T-helper 1 cell treated with Interleukin-12 subunit alpha and Interleukin-12 subunit beta and Interleukin-4 antibody, amounts not matched to agents 30 μg/mL and 1 μg/mL, for 36 hours (primary cell): Measurements from ENCODE around the gene SLC35G3.
"Not testable (repeated sequence)": the region's sequence is repeated elsewhere in the genome, so short reads cannot be mapped to it uniquely, and the experiment has no call there.

Source experiments
- H3K27ac Mint-ChIP-seq: one replicate; pipeline ENCODE4 v1.8.0; 2021; ENCODE audit warnings: mild to moderate bottlenecking, mixed read lengths
- H3K27me3 Mint-ChIP-seq: one replicate; pipeline ENCODE4 v1.8.0; 2021; ENCODE audit warnings: low read depth, mixed read lengths
- H3K36me3 Mint-ChIP-seq: one replicate; pipeline ENCODE4 v1.8.0; 2021; ENCODE audit warnings: low read depth, mixed read lengths
- H3K4me1 Mint-ChIP-seq: one replicate; pipeline ENCODE4 v1.8.0; 2021; ENCODE audit warnings: low read depth, mixed read lengths
- H3K4me3 Mint-ChIP-seq: one replicate; pipeline ENCODE4 v1.8.0; 2021; ENCODE audit warnings: mild to moderate bottlenecking, moderate library complexity, mixed read lengths
- H3K9me3 Mint-ChIP-seq: one replicate; pipeline ENCODE4 v1.8.0; 2021; ENCODE audit warnings: mixed read lengths

SLC35G3 gene

DNA sequence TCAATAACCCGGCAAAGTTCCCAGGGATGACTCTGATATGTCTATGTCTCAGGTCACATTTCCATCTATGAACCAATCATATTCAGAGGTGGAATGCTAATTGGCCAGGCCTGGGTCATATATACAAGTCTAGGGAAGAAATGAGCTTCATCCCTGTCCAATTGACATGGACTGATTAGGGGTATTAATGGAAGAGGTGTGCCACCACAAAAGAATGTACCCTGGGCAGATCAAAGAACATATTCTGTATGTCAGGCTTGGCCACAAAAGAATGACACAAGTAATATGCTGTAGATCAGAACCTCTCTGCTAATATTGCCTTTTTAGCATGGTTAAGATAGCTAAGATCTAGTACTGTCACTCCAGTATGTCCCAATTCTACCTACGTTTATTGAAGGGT is 6.7 kb downstream of the SLC35G3 start:
- Mint-ChIP-seq H3K9me3 (peaks cover 3% of the 10 kb centered on the region), H3K4me1 (peaks cover 39% of the 10 kb centered on the region), H3K36me3 (no peaks in the 10 kb centered on the region), H3K27me3 (no peaks in the 10 kb centered on the region), H3K4me3 (no peak overlapping the region), H3K27ac (no peak overlapping the region)

DNA sequence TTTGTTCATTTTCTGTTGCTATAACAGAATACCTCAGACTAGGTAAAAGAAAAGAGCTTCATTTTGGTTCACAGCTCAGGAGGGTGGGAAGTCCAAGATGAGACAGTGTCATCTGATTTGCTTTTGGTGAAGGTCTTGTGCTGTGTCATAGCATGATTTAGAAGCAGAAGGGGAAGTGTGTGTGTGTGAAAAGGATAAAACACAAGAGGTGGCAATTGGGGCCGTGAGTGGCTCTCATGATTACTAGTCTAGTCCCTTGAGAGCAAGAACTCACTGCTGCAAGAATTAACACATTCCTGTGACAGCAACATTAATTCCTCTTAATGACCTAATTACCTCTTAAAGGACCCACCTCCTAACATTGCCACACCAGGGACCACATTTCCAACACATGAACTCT is 8.3 kb downstream of the SLC35G3 start:
- H3K4me1 Mint-ChIP-seq = peaks cover 39% of the 10 kb centered on the region
- H3K4me3 Mint-ChIP-seq = no peak overlapping the region
- no peaks in the 10 kb centered on the region for H3K27me3 Mint-ChIP-seq
- H3K36me3 Mint-ChIP-seq = no peaks in the 10 kb centered on the region
- peaks cover 3% of the 10 kb centered on the region for H3K9me3 Mint-ChIP-seq
- no peak overlapping the region for H3K27ac Mint-ChIP-seq

DNA sequence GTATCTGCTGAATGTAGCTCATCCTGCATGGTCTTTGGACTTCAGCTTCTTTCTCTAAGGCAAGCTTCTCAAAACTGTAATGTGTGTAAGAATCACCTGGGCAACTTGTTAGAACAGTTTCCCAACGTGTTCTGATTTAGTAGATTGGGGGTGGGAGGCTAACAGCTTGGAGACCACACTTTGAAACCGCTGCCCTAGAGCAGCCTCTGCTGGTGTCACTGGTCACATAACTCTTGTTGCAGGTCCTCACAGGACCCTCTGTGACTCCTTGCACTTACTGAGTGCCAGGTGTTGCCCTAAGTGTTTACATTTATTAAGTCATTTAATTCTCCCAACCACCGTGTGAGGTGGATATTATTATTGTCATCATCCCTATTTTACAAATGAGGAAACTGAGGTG is 9.9 kb downstream of the SLC35G3 start:
- H3K9me3 Mint-ChIP-seq = no peaks in the 10 kb centered on the region
- no peaks in the 10 kb centered on the region for H3K36me3 Mint-ChIP-seq
- H3K4me3 Mint-ChIP-seq = no peak overlapping the region
- H3K4me1 Mint-ChIP-seq = peaks cover 41% of the 10 kb centered on the region
- no peak overlapping the region for H3K27ac Mint-ChIP-seq
- H3K27me3 Mint-ChIP-seq = no peaks in the 10 kb centered on the region

DNA sequence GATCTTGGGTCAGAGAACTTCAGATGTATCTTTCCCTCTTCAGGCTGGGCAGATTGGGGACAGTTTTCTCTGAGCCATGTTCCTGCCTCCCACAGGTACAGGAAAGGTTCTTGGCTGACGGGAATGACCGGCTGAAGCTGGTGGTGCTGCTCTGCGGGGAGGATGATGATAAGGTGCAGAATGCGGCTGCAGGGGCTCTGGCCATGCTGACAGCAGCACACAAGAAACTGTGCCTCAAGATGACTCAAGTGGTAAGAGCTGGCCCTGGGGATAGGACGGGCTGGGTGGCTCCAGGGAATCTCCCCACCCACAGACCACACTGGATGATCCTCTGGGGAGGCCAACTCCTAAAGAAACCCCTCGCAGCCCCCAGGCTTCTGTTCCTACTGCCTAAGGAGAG is 10.9 kb downstream of the SLC35G3 start:
- H3K27me3 Mint-ChIP-seq = no peaks in the 10 kb centered on the region
- peaks cover 39% of the 10 kb centered on the region for H3K4me1 Mint-ChIP-seq
- no peak overlapping the region for H3K27ac Mint-ChIP-seq
- H3K4me3 Mint-ChIP-seq = no peak overlapping the region
- no peaks in the 10 kb centered on the region for H3K9me3 Mint-ChIP-seq
- H3K36me3 Mint-ChIP-seq = no peaks in the 10 kb centered on the region

DNA sequence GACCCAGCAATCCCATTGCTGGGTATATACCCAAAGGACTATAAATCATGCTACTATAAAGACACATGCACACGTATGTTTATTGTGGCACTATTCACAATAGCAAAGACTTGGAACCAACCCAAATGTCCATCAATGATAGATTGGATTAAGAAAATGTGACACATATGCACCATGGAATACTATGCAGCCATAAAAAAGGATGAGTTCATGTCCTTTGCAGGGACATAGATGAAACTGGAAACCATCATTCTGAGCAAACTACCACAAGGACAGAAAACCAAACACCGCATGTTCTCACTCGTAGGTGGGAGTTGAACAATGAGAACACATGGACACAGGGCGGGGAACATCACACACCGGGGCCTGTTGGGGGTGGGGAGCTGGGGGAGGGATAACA is 14.8 kb downstream of the SLC35G3 start:
- H3K4me3 Mint-ChIP-seq, H3K27ac Mint-ChIP-seq, H3K36me3 Mint-ChIP-seq, H3K27me3 Mint-ChIP-seq, H3K9me3 Mint-ChIP-seq: not testable (repeated sequence)
- peaks cover 49% of the 10 kb centered on the region for H3K4me1 Mint-ChIP-seq

DNA sequence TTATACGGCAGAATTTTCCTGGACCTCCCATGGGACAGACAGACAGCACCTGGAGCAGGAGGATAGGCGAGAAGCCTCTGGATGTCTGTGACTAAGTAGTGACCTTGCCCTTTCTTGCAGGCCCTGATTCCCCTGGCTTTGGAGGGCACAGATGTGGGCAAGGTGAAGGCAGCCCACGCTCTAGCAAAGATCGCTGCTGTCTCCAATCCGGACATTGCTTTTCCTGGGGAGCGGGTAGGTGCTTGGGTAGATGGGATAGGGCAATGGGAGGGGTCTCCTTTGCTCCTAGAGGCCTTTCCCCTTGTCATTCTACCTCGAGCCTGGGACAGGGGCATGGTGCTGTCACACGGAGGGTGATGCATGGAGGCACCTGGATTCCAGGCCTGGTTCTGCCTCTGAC is 17.3 kb downstream of the SLC35G3 start:
- Mint-ChIP-seq H3K9me3 (peaks cover 3% of the 10 kb centered on the region), H3K4me1 (peaks cover 43% of the 10 kb centered on the region), H3K27ac (no peak overlapping the region), H3K4me3 (no peak overlapping the region), H3K27me3 (no peaks in the 10 kb centered on the region), H3K36me3 (no peaks in the 10 kb centered on the region)

DNA sequence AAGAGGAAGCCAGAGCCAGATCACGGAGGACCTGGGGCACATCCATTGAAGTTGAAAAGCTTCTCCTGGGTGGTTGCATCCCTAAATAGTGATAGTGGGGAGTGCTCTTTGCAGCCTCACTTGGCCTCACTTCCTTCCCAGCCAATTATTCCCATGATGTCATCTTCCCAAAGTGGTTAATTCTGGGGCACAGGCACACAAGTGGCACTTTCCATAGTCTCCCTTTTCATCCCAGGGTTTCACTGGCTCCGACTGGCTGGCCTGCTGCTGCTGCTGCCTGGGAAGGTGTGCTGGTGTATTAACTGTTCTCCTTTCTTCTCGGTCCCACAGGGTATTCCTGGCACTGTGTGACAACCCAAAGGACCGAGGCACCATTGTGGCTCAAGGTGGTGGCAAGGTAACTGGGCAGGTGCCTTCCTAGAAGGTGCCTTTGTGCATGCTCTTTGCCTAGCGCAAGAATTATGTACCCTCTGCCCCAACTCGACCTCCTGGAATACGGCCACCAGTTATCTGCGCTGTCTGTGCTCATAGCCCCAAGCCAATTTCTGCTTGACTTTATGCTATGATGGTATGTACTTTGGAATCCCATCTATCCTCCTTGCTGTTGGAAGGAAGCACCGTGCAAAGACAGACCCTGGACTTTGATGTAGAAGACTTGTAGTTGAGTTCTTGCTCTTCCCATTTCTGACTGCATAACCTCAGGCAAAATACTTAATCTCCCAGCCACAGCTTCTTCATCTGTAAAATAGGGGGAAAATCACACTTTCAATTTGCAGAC is 18.4 kb downstream of the SLC35G3 start:
- H3K9me3 Mint-ChIP-seq = peaks cover 3% of the 10 kb centered on the region
- H3K36me3 Mint-ChIP-seq = no peaks in the 10 kb centered on the region
- H3K27ac Mint-ChIP-seq = no peak overlapping the region
- H3K4me3 Mint-ChIP-seq = no peak overlapping the region
- H3K27me3 Mint-ChIP-seq = no peaks in the 10 kb centered on the region
- H3K4me1 Mint-ChIP-seq = peaks cover 47% of the 10 kb centered on the region

DNA sequence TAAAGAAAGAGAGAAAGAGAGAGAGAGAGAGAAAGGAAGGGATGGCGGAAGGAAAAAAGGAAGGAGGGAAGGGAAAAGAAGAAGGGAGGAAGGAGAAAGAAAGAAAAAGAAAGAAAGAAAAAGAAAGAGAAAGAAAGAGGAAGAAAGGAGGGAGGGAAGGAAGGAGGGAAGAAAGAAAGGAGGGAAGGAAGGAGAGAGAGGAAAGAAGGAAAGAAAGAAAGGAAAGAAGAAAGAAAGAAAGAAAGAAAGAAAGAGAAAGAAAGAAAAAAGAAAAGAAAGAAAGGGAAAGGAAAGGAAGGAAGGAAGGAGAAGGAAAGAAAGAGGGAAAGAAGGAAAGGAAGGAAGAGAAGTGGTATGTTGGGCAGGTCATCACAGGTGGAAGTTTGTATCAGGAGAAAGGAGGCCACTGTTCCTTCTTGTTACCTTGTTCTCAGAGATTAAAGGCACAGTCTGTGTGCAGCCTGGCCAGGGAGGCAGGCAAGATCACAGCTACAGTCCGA is 19.3 kb downstream of the SLC35G3 start:
- no peak overlapping the region for H3K4me3 Mint-ChIP-seq
- no peaks in the 10 kb centered on the region for H3K36me3 Mint-ChIP-seq
- no peaks in the 10 kb centered on the region for H3K27me3 Mint-ChIP-seq
- H3K4me1 Mint-ChIP-seq = peaks cover 44% of the 10 kb centered on the region
- peak overlapping the region; percentile 60 for H3K27ac Mint-ChIP-seq
- peaks cover 3% of the 10 kb centered on the region for H3K9me3 Mint-ChIP-seq

DNA sequence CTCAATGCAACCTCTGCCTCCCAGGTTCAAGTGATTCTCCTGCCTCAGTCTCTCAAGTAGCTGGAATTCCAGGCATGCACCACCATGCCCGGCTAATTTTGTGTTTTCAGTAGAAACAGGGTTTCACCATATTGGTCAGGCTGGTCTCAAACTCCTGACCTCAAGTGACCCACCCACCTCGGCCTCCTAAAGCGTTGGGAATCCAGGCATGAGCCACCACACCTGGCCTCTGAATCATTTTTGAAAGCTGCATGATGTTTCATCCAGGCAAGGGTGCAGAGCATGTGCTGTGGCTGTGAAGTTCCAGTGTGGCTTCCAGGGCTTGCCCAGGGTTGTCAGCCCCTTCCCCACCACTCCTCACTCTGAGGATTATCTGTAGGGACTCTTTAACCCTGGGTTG is 21.9 kb downstream of the SLC35G3 start:
- H3K36me3 Mint-ChIP-seq, H3K4me3 Mint-ChIP-seq, H3K9me3 Mint-ChIP-seq, H3K27me3 Mint-ChIP-seq, H3K27ac Mint-ChIP-seq: not testable (repeated sequence)
- H3K4me1 Mint-ChIP-seq = peaks cover 32% of the 10 kb centered on the region

DNA sequence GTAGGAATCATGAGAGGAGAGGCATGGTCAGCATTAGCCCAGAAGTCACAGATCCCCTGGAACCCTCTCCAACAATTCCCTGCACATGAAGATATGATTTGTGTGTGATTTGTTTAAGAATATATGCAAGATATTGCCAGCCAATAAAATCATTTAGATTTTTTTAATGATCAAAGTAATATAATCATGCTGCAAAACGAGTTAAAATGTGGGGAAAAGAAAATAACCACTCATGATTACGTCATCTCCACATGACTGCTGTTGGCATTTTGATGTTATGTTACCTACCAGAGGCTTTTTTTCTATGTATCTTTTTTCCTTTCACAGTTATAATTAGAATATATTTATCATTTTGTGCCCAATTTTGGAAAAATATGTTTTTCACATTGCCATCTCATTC is 22.4 kb downstream of the SLC35G3 start:
- Mint-ChIP-seq H3K27ac (peak overlapping the region; percentile 57), H3K36me3 (no peaks in the 10 kb centered on the region)

DNA sequence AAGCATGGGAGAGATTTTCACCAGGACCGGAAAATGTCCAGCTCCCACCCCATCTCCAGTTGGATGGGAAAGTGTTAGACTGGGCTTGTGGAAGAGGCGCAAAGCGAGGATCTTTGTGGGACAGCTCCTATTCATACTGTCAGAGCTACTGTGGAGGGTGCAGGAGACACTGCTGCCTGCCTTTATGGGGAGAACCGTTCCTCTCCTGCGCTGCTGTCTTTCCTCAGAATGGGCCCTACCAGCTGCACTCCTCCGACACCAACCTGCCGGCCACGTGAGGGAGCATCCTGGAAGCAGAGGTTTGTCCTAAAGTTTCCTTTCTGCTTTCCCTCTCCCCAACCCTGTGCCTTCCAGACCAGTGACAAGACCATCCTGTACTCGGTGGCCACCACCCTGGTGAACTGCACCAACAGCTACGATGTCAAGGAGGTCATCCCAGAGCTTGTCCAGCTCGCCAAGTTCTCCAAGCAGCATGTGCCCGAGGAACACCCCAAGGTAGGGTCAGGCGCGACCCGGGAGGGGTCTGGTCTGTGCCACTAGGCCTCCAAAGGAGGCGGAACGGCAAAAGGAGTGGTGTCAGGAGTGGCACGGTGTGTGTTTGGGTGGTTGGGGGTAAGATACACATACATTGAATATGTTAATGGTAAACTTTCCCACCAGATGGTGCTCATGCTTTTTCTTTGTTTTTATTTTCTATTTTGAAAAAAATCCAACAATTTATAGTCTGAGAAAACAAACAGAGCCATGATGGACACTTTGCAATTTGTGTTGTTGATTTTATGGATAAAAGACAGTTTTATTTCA is 23.0 kb downstream of the SLC35G3 start:
- H3K36me3 Mint-ChIP-seq = no peaks in the 10 kb centered on the region

More for the DNA sequence above, 22.4 kb downstream of the SLC35G3 start:
- no peaks in the 10 kb centered on the region for H3K27me3 Mint-ChIP-seq
- peaks cover 27% of the 10 kb centered on the region for H3K4me1 Mint-ChIP-seq
- no peaks in the 10 kb centered on the region for H3K9me3 Mint-ChIP-seq
- H3K4me3 Mint-ChIP-seq = peak overlapping the region; percentile 21

DNA sequence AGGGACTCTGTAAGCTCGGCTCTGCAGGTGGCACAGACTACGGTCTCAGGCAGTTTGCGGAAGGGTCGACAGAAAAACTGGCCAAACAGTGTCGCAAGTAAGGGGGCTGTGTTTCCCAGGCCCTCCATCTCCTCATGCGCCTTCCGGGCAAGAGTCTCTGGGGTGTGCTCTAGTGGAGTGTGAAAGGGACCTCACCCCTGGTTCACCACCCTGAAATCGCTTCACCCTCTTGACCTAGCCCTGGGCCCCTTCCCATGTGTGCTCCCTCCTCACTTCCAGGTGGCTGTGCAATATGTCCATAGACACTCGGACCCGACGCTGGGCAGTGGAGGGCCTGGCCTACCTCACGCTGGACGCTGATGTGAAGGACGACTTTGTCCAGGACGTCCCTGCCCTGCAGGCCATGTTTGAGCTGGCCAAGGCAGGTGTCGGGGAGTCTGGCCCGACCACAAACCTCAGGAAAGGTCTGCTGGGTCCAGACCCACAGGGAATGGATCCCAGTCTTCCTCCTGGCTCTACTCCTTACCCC is 24.3 kb downstream of the SLC35G3 start:
- Mint-ChIP-seq H3K27me3 (no peaks in the 10 kb centered on the region), H3K4me3 (no peak overlapping the region), H3K36me3 (no peaks in the 10 kb centered on the region), H3K9me3 (no peaks in the 10 kb centered on the region), H3K27ac (no peak overlapping the region), H3K4me1 (peaks cover 16% of the 10 kb centered on the region)

More for the DNA sequence above, 23.0 kb downstream of the SLC35G3 start:
- peak overlapping the region; percentile 21 for H3K4me3 Mint-ChIP-seq
- no peaks in the 10 kb centered on the region for H3K9me3 Mint-ChIP-seq
- H3K4me1 Mint-ChIP-seq = peaks cover 21% of the 10 kb centered on the region
- H3K27ac Mint-ChIP-seq = peak overlapping the region; percentile 57
- H3K27me3 Mint-ChIP-seq = no peaks in the 10 kb centered on the region

DNA sequence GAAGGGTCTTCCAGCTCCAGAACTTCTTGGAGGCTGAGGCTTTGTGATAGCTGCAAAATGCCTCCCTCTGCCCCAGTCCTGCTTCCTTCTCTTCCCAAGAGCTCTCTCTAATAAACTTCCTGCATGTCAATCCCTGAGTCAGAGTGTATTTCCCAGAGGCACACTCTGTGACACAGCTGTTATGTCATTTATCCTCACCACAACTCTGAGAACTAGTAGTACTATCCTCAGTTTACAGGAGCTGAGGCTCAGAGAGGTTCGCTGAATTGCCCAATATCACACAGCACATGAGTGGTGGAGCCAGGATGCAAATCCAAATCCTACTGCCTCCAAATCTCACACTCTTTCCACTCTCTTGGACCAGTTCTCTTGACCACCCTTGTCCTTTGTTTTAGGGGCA is 26.5 kb downstream of the SLC35G3 start:
- H3K36me3 Mint-ChIP-seq = no peaks in the 10 kb centered on the region

DNA sequence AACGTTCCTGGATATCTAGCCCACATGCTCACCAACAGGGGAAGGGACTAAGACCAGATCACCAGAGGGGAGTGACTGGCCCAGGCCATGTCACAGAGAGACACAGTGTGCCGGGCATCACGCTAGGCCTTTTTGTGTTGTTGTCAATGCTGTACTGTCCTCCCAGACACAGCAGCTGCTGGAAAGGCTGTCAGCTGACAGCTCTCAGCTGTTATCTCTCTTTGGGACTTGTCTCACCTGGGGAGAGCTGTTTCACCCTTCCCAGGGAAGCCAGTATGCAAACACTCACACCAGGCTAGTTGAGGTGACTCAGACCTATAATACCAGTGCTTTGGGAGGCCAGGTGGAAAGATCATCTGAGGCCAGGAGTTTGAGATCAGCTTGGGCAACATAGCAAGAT is 27.1 kb downstream of the SLC35G3 start:
- H3K27ac Mint-ChIP-seq = no peak overlapping the region
- H3K27me3 Mint-ChIP-seq = no peaks in the 10 kb centered on the region
- H3K4me1 Mint-ChIP-seq = peaks cover 15% of the 10 kb centered on the region
- no peaks in the 10 kb centered on the region for H3K9me3 Mint-ChIP-seq
- H3K4me3 Mint-ChIP-seq = no peak overlapping the region
- no peaks in the 10 kb centered on the region for H3K36me3 Mint-ChIP-seq

More for the DNA sequence above, 26.5 kb downstream of the SLC35G3 start:
- no peaks in the 10 kb centered on the region for H3K9me3 Mint-ChIP-seq
- no peak overlapping the region for H3K4me3 Mint-ChIP-seq
- H3K4me1 Mint-ChIP-seq = peaks cover 13% of the 10 kb centered on the region
- no peak overlapping the region for H3K27ac Mint-ChIP-seq
- H3K27me3 Mint-ChIP-seq = no peaks in the 10 kb centered on the region

DNA sequence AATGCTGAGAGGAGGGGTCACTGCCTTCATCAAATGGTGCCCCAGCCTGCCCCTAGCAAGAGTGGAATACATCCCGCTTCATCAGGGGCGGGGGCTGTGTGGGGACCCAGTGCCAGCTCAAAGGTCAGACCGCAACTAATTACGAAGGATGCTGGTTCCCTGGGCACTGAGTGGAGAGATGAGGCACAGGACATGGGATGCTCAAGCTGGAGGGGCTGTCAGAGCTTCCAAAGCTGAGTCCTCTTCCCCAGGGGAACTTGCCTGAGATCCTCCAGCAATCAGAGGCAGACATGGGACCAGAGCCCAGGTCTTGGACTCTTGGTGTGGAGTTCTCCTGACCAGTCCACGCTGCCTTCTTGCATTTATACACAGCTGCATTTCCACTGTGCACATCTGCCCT is 27.7 kb downstream of the SLC35G3 start:
- no peaks in the 10 kb centered on the region for H3K36me3 Mint-ChIP-seq
- no peak overlapping the region for H3K4me3 Mint-ChIP-seq
- no peak overlapping the region for H3K27ac Mint-ChIP-seq
- peaks cover 16% of the 10 kb centered on the region for H3K4me1 Mint-ChIP-seq
- no peaks in the 10 kb centered on the region for H3K9me3 Mint-ChIP-seq
- H3K27me3 Mint-ChIP-seq = no peaks in the 10 kb centered on the region
